HG03064 (cell line): ENCODE results near the gene ANXA1.
A peak's percentile ranks its signal among the peaks of the same experiment; 100 is the strongest.

ENCODE experiments used
- ATAC-seq: cut with Tn5 transposase; IDR thresholded peaks from one replicate; pipeline ENCODE4 v1.9.1; 2021; ENCODE audit warnings: low read depth; ENCODE audit not compliant: unreplicated experiment

ANXA1 gene

GRCh38 chr9:73137914-73138313, 13.8 kb upstream of the ANXA1 start:
- ATAC-seq: no peak

- ATAC-seq: no peak
Measured at GRCh38 chr9:73138516-73138915, 13.1 kb upstream of the ANXA1 start.

DNA sequence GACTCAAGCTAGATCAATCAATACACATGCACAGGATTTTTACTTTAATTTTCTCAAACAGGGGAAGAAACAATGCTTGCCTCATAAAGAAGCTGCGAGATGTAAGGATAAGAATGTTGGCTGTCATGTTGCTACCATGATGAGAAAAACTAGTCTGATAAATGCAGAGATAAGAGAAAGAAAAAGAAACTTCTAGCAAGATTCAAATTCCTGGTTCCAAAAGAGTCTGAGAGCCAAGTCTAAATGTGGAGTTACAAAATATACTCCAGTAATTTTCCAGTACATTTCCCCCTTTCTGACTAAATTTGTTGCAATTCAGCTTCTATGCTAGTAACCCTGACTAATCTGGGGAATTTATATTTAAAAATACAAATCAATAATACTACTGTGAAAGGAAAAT, 10.4 kb upstream of the ANXA1 start:
- no peak for ATAC-seq

GRCh38 chr9:73143711-73144328, 7.8 kb upstream of the ANXA1 start:
- ATAC-seq: no peak

DNA sequence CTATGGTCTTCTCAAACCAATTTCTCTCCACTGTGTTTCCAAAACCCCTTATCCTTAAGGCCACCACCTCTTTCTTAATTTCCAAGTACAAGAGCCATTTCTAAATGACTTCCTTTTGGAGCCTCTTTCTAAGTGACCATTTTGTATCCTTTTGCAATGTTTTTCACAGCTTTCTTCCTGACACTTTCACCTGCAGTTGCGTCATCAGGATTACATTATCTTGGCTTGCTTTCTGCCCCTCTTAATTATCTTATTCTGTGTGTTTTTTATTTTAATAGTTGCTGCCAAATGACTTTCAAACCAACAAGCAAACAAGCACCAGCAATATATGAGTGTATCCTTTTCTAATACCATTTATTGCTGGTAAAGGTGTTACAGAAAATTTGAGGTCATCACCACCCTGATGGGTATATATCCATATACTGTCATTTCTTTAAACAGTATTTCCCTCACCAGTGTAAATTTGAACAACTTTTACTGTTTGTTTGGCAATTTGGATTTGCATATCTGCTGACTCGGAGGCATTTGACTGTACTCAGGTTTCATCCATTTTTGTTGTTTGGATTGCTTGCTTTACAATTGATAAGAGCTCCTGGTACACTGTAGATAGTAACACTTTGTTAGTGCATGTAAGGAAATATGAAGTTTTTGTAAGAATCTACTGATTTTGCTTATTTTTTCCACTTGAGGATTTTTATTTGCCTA, 5.4 kb upstream of the ANXA1 start:
- ATAC-seq: no peak

GRCh38 chr9:73148447-73148937, 3.2 kb upstream of the ANXA1 start:
- no peak for ATAC-seq

DNA sequence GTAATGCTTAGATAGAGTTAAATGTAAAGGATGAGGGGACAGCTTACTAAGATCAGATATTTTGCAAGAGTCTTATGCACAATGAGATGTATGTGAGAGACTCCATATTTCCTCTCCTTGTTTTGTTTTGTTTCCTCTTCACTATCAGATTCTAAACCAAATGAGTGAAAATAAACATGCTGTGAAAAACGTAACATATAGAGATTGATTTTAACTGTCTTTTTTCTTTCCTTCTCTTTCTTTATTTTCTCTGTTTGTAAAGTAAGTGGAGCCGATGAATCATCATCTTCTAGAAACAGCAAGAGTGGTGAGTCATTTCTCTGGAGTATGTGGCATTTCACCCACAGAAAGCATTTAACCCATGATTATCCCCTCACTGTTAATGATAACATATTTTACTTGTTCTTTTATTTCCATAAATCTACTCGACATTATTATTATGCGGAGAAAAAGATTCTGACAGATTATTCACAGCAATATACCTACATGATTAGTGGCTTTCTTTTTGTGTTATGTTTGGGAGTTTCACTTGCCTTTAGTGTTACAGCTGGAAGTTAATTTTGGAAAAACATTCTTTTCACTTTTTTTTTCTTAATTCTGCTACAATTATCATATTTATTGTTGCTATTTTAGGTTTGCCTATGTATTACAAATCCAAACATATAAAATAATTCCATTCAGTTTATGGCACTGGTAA, 2.1 kb upstream of the ANXA1 start:
- peak; percentile 70 for ATAC-seq

DNA sequence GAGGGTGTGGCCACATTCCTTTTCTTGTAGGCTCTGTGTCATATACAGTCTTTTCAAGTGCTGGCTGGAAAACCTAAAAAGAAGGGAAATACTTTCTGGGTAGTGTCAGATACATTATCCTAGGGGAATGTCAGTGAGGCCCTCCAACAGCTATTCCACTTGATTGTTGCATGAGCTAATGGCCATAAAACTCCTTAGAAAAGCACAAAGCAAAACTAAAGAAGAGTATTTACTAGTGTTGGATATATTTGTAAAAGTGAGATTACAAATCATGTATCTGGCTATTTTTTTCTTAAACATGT, 829 bp downstream of the ANXA1 start:
- ATAC-seq: no peak

DNA sequence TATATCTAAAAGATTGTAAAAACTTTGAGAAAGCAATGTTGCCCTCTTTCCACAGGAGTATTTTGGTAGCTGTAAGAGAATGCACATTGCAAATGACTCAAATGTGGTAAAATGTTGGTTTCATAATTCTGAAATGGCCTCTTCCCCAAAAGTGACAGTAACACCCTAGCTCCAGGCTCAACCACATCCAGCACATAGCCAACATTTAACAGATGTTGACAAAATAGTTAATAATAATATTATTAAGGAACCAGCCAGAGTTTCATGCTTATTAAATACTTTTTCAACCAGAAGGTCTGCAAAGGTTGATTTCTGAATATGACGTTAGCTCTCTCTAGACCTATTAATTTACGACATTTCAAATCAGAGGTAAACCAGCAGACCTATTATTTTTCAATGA, 1.3 kb downstream of the ANXA1 start:
- peak; percentile 54 for ATAC-seq

DNA sequence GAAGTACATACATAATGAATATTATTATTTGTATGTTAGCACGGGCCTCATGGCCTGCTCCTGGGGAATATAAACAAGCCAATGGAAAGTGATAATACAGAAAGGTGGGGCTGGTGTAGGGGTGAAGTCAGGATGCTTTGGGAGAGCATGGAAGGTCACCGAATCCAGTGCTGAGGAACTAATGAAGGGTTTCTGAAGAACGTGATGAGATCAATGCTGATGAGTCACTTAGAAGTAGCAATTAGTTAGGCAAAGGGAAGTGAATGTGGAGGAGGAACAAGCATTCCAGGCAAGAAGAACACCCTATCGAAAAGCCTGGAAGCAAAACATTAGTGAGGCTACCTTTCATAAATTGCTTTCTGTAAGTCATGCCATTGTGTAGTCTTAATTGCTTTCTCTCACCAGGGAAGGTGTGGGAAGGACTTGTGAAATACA, 2.1 kb downstream of the ANXA1 start:
- no peak for ATAC-seq

DNA sequence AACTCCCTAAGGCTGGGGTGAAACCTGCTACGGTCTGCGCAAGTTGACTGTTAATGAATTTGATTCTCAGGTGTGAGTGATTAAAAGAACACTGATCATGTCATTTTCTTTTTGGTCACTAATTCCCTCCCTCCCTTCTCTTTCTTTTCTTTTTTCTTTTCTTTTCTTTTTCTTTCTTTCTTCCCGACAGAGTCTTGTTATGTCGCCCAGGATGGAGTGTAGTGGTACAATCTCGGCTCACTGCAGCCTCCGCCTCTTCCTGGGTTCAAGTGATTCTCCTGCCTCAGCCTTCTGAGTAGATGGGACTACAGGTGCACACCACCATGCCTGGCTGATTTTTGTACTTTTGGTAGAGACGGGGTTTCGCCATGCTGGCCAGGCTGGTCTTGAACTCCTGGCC, 2.6 kb downstream of the ANXA1 start:
- no peak for ATAC-seq

DNA sequence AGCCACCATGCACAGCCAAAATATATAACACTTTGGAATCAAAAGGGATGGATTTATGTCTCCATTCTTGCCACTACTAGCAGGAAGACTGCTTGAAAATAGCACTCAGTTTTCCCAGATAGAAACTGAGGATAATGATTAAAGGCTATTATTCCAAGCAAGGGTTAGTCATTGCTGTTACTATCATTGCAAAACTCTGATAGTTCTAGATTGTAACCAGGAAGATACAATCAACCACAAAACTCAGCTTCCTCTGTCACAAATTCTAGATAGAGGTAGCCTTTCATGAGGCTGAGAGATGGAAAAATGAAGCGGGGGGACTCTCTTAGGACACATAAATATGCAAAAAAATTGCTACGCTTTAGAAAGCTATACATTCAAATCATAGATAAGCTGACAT, 3.1 kb downstream of the ANXA1 start:
- no peak for ATAC-seq

GRCh38 chr9:73155377-73155776, 3.7 kb downstream of the ANXA1 start:
- ATAC-seq: no peak

GRCh38 chr9:73155968-73156864, 4.6 kb downstream of the ANXA1 start:
- no peak for ATAC-seq

- no peak for ATAC-seq
Measured at GRCh38 chr9:73156865-73157187, 5.2 kb downstream of the ANXA1 start.

GRCh38 chr9:73157811-73158210, 6.1 kb downstream of the ANXA1 start:
- no peak for ATAC-seq

GRCh38 chr9:73158723-73159122, 7.1 kb downstream of the ANXA1 start:
- no peak for ATAC-seq

- no peak for ATAC-seq
Measured at GRCh38 chr9:73160868-73161267, 9.2 kb downstream of the ANXA1 start.

DNA sequence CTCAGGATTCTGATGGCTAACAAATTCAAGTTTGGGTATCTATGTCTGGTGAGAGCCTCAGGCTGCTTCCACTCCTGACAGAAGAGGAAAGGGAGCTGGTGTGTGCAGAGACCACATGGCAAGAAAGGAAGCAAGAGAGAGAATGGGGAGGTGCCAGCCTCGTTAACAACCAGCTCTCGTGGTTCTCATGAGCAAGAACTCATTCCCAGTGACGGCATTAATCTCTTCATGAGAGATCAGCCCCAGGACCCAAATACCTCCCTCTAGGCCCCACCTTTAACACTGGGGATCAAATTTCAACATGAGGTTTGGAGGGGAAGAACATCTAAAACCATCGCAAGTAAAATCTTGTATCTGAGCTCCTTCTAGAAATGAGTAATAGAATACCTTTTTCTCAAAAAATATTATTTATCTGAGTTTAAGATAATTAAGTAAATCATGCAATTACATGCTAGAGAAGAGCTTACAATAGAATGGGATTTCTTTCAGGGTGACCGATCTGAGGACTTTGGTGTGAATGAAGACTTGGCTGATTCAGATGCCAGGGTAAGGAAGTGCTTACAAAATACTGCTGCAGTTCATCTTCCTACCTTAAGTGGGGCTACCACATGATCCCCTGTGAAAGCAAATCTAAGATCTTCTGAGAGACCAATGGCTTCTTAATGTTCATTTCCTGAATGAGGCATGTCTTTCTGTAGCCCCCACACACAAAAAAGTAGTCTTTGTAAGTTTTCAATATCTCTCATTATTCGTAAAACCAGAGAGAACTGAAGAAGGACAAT, 11.5 kb downstream of the ANXA1 start:
- ATAC-seq: no peak

DNA sequence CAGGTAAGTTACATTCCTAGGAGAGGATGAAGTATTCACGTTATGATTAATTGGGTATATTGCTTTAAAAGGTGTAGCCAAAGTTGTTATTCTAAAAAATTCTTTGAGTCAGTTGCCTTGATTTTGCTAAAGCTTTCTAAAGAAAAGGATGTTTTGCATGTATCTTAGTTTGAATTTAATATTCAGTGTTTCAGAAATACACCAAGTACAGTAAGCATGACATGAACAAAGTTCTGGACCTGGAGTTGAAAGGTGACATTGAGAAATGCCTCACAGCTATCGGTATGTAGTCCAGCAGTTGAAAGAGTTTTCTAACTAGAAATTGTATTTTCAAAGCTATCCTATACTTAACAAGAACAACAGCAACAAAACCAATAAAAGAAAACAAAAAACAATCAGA, 14.2 kb downstream of the ANXA1 start:
- no peak for ATAC-seq
